ENCODE data around the gene RNU11. TPM values are rescaled to one million over a fixed set of nuclear protein-coding genes. Genes with fewer than 3 reads are reported as not detected.
"Not testable (repeated sequence)": the region's sequence is repeated elsewhere in the genome, so short reads cannot be mapped to it uniquely, and the experiment has no call there.

The RNU11 gene
- polyA plus RNA-seq, 3 donors, result not detected

- no peak for DNase-seq
Measured at GRCh38 chr1:28656335-28656734, 7.9 kb downstream of the RNU11 start.

- DNase-seq, result no peak
Measured at GRCh38 chr1:28663871-28664470, 15.6 kb downstream of the RNU11 start.

GRCh38 chr1:28666806-28667205 is 18.4 kb downstream of the RNU11 start:
- no peak for DNase-seq

GRCh38 chr1:28668191-28668955 is 20.0 kb downstream of the RNU11 start, which contains the start of gene GMEB1:
Gene GMEB1 (plus strand): TSS chr1:28668784. CDS start chr1:28683613, 14,829 bp downstream.
- peak; percentile 86 for DNase-seq

GRCh38 chr1:28668956-28669723 is 20.7 kb downstream of the RNU11 start:
- DNase-seq, result peak; percentile 55

GRCh38 chr1:28671254-28671780 is 22.9 kb downstream of the RNU11 start:
- DNase-seq, result no peak

GRCh38 chr1:28672971-28673370 is 24.6 kb downstream of the RNU11 start:
- not testable (repeated sequence) for DNase-seq

DNA sequence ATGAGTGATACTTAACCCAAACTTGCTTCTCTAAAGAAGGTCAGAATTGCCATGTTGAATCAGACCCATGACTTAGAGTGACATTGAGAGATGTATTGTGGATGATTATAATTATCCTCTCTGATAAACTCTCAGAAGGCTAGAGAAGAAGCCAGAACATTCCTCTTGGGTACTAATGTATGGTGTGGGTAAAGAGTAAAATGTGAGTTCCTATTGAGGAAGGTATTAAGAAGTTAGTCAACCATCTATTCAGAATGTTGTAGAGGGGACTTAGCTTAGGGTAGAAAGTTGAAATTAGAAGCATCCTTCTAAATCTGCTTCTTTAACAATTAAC is 27.5 kb downstream of the RNU11 start:
- no peak for DNase-seq

DNA sequence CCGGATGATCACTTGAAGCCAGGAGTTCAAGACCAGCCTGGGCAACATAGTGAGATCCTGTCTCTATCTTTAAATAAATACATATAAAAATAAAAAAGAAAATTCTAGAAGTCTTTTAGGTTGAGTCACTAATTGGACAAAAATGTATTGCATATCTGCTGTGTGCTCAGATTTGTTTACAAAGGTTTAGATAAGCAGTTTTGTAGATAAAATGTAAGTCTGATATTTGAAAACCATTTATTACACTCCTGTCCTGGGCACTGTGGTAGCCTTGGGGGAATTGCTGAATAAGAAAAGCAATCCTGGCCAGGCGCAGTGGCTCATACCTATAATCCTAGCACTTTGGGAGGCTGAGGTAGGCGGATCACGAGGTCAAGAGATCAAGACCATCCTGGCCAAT is 31.8 kb downstream of the RNU11 start:
- DNase-seq, result no peak

- no peak for DNase-seq
Measured at GRCh38 chr1:28682840-28683239, 34.4 kb downstream of the RNU11 start.

DNA sequence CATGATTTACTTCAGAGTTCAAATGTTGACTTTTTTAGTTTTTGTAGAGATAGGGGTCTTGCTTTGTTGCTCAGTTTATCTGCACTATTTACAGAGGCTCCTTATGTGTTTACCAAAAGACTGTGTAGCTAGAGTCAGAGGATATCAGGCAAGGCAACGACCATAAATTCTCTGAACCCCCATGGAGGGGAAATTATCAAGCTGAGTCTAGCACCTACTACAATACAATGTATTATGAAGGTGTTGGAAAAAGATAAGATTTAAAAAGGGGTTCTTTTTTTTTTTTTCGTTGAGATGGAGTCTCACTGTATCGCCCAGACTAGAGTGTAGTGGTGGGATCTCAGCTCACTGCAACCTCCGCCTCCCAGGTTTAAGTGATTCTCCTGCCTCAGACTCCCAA is 36.5 kb downstream of the RNU11 start:
- DNase-seq, result no peak

- DNase-seq, result not testable (repeated sequence)
Measured at GRCh38 chr1:28691627-28692026, 43.2 kb downstream of the RNU11 start.

Other genes with a start within 250 kb of the RNU11 start
- gene RCC1, start 142.6 kb upstream of the RNU11 start, polyA plus RNA-seq (ENCODE audit: insufficient read length in 3 of 3), result 10 to 100 TPM; 34.6 to 40.2 (median 39.7) TPM
- 10 to 100 TPM; 24.1 to 27.0 (median 25.5) TPM for gene TRNAU1AP, start 95.5 kb upstream of the RNU11 start, polyA plus RNA-seq (ENCODE audit: insufficient read length in 3 of 3)
- 1 to 10 TPM; 2.6 to 3.9 (median 3.2) TPM for gene RAB42, start 56.3 kb upstream of the RNU11 start, polyA plus RNA-seq (ENCODE audit: insufficient read length in 3 of 3)
- gene TAF12, start 5.5 kb upstream of the RNU11 start, polyA plus RNA-seq (ENCODE audit: insufficient read length in 3 of 3), result 10 to 100 TPM; 28.3 to 32.9 (median 29.7) TPM
- 10 to 100 TPM; 16.2 to 20.0 (median 17.7) TPM for gene GMEB1, start 20.2 kb downstream of the RNU11 start, polyA plus RNA-seq (ENCODE audit: insufficient read length in 3 of 3)
- gene YTHDF2, start 88.3 kb downstream of the RNU11 start, polyA plus RNA-seq (ENCODE audit: insufficient read length in 3 of 3), result 10 to 100 TPM; 86.5 to 95.3 (median 92.0) TPM
- under 1 TPM; 0.33 to 0.43 (median 0.36) TPM for gene OPRD1, start 163.6 kb downstream of the RNU11 start, polyA plus RNA-seq (ENCODE audit: insufficient read length in 3 of 3)

All from renal pelvis (tissue), 4 donors.